GM12874 (cell line): Measurements from ENCODE around the gene YJEFN3.

Source experiments
- TF ChIP-seq, protein P1 (sequence below): IDR thresholded peaks from 2 replicates; pipeline ENCODE4 v1.5.1; 2011; ENCODE audit warnings: low read depth, mild to moderate bottlenecking, control low read depth, low read length, moderate library complexity; ENCODE audit not compliant: insufficient read depth

Gene YJEFN3

DNA sequence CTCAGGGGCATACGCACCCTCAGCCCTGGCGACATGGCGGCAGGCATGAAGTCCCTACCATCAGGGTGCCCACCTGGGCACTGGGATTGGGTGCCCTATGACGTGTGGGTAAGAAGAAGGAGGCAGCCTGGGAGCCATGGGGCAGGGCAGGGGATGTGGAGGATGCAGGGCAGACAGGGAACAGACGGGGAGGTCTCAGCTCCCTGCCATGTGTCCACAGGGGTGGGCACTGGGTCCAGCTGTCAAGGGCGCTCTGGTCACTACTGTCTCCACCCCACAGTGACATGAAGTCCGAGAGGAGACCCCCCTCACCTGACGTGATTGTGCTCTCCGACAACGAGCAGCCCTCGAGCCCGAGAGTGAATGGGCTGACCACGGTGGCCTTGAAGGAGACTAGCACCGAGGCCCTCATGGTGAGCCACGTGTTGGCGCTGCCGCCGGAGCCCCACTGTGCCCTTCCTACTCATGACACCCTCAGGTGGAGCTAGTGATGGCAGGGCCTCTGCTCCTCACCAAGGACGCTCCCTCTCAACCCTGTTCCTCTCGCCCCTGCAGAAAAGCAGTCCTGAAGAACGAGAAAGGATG lies 36.6 kb upstream of the YJEFN3 start:
- TF ChIP-seq, protein P1, sequence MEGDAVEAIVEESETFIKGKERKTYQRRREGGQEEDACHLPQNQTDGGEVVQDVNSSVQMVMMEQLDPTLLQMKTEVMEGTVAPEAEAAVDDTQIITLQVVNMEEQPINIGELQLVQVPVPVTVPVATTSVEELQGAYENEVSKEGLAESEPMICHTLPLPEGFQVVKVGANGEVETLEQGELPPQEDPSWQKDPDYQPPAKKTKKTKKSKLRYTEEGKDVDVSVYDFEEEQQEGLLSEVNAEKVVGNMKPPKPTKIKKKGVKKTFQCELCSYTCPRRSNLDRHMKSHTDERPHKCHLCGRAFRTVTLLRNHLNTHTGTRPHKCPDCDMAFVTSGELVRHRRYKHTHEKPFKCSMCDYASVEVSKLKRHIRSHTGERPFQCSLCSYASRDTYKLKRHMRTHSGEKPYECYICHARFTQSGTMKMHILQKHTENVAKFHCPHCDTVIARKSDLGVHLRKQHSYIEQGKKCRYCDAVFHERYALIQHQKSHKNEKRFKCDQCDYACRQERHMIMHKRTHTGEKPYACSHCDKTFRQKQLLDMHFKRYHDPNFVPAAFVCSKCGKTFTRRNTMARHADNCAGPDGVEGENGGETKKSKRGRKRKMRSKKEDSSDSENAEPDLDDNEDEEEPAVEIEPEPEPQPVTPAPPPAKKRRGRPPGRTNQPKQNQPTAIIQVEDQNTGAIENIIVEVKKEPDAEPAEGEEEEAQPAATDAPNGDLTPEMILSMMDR, result no peak

DNA sequence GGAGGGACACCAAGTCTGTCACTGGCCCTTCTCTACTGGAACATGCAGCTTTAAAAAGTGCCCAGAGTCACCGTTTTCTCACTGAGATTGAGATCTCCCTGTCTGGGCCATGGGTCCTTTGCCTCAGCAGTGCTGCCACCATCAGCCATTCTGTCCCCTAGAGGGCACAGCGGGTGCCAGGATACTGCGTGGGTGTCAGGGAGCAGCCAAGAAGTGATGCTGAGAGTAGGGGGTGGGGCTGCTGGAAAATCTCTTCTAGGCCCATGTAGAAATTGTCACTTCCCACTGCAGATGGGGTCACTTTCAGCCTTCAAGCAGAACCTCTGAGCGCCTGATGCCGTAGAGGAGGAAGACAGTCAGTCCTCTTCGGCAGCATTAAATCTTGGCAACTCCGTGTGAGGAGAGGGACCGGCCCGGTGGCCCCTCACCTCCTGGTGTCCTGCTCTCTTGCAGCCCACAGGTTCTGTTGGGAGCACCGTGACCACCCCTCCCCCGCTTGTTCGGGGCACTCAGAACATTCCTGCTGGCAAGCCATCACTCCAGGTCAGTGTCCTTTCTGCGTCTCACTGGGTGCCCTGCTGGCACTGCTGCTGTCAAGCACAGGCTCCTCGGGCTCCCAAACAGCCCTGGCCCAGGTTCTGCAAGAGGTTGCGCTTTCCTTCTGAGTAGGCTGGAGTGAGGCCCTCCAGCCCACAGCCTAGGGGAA lies 34.7 kb upstream of the YJEFN3 start:
- TF ChIP-seq, protein P1, result no peak

DNA sequence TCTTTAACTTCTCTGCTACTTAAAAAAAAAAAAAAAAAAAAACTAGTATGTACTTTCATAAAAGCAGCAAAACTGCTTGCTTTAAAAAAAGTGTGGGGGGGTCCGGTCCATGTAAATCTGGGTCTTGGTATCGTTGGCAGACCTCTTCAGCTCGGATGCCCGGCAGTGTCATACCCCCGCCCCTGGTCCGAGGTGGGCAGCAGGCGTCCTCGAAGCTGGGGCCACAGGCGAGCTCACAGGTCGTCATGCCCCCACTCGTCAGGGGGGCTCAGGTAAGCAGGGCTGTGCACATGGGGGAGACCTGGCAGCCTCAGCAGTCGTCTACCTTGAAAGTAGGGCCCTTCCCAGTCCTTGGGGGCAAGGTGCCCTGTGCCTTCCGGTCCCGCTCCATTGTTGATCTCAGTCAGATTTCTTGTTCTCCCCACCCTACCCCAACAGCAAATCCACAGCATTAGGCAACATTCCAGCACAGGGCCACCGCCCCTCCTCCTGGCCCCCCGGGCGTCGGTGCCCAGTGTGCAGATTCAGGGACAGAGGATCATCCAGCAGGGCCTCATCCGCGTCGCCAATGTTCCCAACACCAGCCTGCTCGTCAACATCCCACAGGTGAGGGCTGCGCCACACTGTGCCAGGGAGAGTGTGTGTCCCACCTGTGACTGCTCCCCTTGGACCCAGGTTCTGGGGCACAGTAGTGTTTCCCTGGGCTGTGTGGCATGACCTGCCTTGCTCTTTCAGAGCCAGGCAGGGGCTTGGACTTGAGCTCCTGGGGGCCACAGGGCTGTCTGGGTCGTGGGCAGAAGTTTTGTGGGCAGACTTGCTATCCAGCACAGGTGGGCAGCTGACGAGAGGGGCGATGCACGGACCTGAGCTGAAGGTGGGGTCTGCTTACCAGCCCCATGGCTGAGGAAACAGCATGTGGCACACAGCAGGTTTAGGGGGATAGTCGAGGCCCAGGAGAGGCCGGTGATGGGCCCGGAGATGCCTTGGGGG lies 32.8 kb upstream of the YJEFN3 start:
- TF ChIP-seq, protein P1, result no peak

DNA sequence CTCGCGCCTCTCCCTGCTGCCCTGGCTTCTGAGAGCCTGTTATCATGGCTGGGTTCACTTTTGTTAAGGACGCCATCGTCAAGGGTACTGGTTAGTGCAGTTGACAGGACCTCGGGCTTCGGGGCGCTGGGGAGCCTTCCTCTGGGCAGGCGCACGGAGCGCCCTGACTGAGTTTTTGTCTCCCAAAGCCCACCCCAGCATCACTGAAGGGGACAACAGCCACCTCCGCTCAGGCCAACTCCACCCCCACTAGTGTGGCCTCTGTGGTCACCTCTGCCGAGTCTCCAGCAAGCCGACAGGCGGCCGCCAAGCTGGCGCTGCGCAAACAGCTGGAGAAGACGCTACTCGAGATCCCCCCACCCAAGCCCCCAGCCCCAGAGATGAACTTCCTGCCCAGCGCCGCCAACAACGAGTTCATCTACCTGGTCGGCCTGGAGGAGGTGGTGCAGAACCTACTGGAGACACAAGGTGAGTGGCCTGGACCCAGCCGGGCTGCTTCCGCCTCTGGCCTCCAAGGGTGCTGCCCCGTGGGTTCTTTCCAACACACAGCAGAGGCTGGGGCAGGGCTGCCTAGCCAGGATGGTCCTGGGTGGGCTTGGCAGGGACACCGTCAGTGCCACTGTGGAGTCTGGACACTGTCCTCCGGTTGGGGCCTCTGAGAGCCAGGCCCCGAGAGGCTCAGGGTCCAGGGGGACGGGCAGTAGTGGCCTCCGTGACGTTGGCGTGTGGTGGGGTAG lies 30.3 kb upstream of the YJEFN3 start:
- TF ChIP-seq, protein P1, result no peak

DNA sequence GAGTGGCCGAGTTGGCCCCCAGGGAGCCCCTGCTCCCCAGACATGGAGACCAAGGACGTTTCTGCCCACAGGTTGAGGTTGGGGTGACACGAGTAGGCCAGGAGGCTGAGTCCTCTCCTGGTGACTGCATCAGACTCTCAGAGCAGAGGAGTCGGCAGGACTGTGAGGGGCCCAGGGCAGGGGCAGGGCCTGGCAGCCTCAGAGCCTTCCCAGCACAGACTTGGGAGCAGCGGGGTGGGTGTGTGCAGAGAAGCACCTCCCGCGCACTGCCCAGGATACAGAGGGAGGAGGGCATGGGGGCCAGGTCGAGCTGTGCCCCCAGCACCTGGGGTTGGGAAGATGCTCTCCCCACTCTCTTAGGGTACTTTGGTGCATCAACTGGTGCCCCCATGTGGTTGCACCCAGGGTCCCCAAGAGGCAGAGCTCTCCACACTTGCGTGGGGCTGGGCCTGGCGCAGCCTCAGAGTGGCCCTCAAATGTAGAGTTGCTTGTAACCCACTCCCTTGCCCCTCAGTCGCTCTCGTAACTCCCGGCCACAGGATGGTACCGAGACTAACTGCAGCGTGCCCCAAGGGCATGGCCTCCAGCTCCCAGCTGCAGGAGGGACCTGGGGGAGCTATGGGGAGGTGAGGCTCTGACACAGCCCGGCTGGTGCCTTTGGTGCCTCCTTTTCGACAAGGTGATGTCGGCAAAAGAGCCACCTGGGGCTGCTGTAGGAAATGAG lies 29.3 kb upstream of the YJEFN3 start:
- TF ChIP-seq, protein P1, result no peak

DNA sequence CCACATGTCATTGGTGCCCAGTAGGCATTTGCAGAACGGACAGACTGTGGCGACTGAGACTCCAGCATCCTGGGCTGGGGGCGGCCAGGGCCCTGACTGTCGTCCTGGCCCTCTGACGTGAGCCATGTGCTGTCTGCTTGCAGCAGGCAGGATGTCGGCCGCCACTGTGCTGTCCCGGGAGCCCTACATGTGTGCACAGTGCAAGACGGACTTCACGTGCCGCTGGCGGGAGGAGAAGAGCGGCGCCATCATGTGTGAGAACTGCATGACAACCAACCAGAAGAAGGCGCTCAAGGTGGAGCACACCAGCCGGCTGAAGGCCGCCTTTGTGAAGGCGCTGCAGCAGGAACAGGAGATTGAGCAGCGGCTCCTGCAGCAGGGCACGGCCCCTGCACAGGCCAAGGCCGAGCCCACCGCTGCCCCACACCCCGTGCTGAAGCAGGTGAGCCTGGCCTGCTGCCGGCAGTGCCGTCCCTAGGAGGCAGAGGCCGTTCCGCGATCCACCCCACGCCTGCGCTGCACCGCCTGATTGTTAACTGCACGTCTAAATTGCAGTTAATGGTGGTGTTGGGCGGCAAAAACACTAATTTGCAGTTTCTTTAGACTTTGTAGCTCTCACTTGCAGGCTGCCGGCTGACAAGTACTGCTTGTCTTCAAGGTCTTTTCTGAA lies 27.6 kb upstream of the YJEFN3 start:
- TF ChIP-seq, protein P1, result no peak
